ENCODE measurements around the gene SLC5A10.

The SLC5A10 gene

DNA sequence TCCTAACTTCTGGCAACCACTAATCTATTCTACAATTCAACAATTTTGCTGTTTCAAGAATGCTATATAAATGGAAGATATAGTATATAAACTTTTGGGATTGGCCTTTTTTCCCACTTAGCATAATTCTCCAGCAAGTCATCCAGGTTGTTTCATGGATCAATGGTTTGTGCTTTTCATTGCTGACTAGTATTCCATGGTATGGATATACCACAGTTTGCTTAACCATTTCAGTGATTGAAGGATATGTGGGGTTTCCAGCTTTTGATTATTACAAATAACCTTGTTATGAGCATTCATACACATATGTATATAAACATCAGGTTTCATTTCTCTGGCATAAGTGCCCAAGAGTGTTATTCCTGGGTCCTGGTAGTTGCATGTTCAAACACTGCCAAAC is 54.7 kb downstream of the SLC5A10 start:
- Histone ChIP-seq H3K4me1 (ENCODE audit: control insufficient read depth in 1 of 2, insufficient read depth in 2 of 2, low read length in 2 of 2) (peaks cover 27 to 34% of the 10 kb centered on the region in 2 donors), H3K4me3 (ENCODE audit: low read depth in 1 of 2, low read length in 2 of 2) (no peak overlapping the region), H3K9me3 (ENCODE audit: control insufficient read depth in 1 of 2, low read length in 2 of 2) (no peaks in the 10 kb centered on the region), H3K27ac (ENCODE audit: low read depth, low read length) (no peak overlapping the region), H3K27me3 (ENCODE audit: control insufficient read depth in 1 of 2, insufficient read depth in 2 of 2, low read length in 2 of 2) (no peaks in the 10 kb centered on the region), H3K36me3 (ENCODE audit: control insufficient read depth in 1 of 2, insufficient read depth in 2 of 2, low read length in 2 of 2) (peaks cover 0 to 5% of the 10 kb centered on the region in 2 donors), H3K9ac (ENCODE audit: low read depth in 1 of 2, low read length in 2 of 2) (no peak overlapping the region)

DNA sequence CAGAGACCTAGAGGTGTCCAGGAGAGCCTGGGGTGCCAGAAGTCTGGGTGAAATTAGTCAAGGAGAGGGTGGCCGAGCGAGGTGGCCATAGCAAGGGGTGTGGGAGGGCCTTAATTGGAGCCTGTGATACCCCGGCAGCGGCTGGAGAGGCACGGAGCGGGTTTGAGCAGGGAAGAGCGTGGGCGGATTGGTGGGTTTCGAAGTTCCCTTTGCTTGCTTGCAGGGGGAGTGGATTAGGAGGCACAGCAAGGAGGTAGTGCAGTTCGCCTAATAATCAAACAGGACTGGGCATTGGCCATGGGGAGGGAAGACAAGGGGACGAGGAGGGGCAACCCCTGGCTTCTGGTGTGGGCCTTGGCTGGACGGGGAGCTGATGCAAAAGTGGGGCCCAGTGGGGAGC is 58.0 kb downstream of the SLC5A10 start:
- H3K4me3 ChIP-seq (ENCODE audit: low read depth in 1 of 2, low read length in 2 of 2): no peak overlapping the region
- H3K27me3 ChIP-seq (ENCODE audit: control insufficient read depth in 1 of 2, insufficient read depth in 2 of 2, low read length in 2 of 2): no peaks in the 10 kb centered on the region
- H3K9ac ChIP-seq (ENCODE audit: low read depth in 1 of 2, low read length in 2 of 2): no peak overlapping the region
- no peaks in the 10 kb centered on the region for H3K9me3 ChIP-seq (ENCODE audit: control insufficient read depth in 1 of 2, low read length in 2 of 2)
- H3K4me1 ChIP-seq (ENCODE audit: control insufficient read depth in 1 of 2, insufficient read depth in 2 of 2, low read length in 2 of 2): peaks cover 12 to 13% of the 10 kb centered on the region in 2 donors
- H3K36me3 ChIP-seq (ENCODE audit: control insufficient read depth in 1 of 2, insufficient read depth in 2 of 2, low read length in 2 of 2): no peaks in the 10 kb centered on the region
- H3K27ac ChIP-seq (ENCODE audit: low read depth, low read length): no peak overlapping the region

DNA sequence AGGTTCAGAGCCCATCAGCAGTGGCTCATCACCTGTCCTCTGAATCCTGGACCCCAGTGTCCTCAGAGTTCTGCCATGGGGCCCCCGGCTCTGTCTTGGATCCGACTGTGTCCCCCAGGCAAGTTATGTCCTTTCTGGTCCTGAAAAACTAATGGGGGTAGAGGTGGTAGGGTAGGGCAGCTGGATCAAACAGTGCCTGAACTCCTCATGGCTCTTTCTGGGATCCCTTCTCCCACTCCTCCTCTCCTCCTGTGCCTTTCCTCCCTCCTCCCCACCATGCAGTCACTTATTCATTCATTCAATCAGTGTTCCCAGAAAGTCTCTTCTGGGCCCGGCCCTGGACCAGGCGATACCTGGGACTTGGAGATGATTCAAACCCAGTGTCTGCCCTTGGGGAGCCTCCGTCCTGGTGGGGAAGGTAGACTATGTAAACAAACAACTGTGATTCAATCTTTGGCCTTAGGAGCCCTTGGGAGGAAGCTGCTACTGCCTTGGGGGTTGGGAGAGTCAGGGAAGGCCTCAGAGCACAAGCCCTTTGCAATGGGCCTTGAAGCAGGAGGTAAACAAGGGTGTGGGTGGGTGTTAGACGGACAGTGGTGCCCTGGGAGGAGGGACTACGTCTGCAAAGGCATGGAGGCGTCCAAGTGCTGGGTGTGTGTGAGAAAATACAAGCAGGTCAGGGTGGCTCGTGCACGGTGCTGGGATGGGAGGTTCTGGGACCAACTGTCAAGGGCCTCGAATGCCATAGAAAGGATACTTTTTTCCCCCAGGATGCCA is 59.0 kb downstream of the SLC5A10 start:
- Histone ChIP-seq H3K9me3 (ENCODE audit: control insufficient read depth in 1 of 2, low read length in 2 of 2) (no peaks in the 10 kb centered on the region), H3K36me3 (ENCODE audit: control insufficient read depth in 1 of 2, insufficient read depth in 2 of 2, low read length in 2 of 2) (no peaks in the 10 kb centered on the region), H3K9ac (ENCODE audit: low read depth in 1 of 2, low read length in 2 of 2) (no peak overlapping the region), H3K4me3 (ENCODE audit: low read depth in 1 of 2, low read length in 2 of 2) (no peak overlapping the region), H3K4me1 (ENCODE audit: control insufficient read depth in 1 of 2, insufficient read depth in 2 of 2, low read length in 2 of 2) (peaks cover 10 to 11% of the 10 kb centered on the region in 2 donors), H3K27ac (ENCODE audit: low read depth, low read length) (no peak overlapping the region), H3K27me3 (ENCODE audit: control insufficient read depth in 1 of 2, insufficient read depth in 2 of 2, low read length in 2 of 2) (no peaks in the 10 kb centered on the region)

DNA sequence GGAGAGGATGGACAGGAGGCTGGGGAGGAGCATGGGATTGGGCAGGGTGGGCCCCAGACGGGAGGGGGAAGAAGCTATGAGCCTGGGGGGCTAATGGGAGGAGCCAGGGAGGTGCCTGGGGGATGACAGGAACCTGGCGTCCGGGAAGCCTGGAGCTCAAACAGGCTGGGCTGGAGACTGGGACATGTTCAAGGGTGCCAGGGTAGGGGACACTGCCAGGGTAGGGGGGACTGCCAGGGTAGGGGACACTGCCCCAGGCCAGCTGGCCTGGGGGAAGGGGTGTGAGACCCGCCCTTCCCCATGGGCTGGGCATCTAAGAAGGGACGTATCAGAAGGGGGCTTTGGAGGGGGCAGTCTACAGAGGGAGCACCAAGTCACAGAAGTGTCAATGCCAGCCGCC is 59.6 kb downstream of the SLC5A10 start:
- H3K4me3 ChIP-seq (ENCODE audit: low read depth in 1 of 2, low read length in 2 of 2): no peak overlapping the region
- H3K27me3 ChIP-seq (ENCODE audit: control insufficient read depth in 1 of 2, insufficient read depth in 2 of 2, low read length in 2 of 2): no peaks in the 10 kb centered on the region
- no peaks in the 10 kb centered on the region for H3K9me3 ChIP-seq (ENCODE audit: control insufficient read depth in 1 of 2, low read length in 2 of 2)
- H3K9ac ChIP-seq (ENCODE audit: low read depth in 1 of 2, low read length in 2 of 2): no peak overlapping the region
- H3K27ac ChIP-seq (ENCODE audit: low read depth, low read length): no peak overlapping the region
- H3K36me3 ChIP-seq (ENCODE audit: control insufficient read depth in 1 of 2, insufficient read depth in 2 of 2, low read length in 2 of 2): no peaks in the 10 kb centered on the region
- H3K4me1 ChIP-seq (ENCODE audit: control insufficient read depth in 1 of 2, insufficient read depth in 2 of 2, low read length in 2 of 2): peaks cover 10 to 11% of the 10 kb centered on the region in 2 donors

DNA sequence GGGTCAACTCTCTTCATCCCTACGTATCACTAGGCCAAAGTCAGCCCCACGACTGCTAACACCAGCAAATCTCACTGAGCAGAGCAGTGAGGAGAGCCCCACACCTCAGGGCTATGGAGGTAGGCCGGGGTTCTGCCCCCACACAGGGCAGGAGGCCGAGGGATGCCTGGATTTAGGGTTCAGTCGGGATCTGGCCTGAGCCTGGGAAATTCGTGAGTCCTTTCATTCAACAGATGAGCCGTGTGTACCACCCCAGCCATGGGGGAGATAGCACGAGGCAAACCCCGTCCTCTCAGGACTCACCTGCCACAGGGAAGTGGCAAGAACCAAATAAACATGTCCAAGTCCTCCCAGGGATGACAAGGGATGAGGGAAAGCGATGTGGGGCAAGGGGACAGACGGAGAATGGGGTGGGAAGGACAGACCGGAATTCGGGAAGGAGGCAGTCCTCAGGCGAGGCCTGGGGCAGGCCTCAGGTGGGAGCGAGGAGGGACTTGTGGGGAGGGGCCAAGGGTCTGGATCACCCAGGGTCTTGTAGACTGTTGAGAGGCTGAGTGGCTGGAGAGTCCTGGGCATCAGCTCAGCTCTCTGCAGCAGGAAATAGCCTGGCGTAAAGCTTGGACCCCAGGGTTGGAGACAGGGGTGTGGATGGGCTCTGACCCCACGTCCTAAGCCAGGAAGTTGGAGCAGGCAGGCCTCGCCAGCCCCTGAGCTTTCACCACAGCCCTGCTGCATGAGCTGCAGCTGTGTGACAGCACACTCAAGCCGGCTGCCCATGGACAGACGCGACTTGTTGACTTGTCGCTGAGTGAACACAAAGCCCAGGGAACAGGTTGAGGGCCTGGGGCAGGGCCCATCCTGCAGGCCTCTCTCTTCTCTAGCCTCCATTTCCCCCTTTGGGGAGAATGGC is 60.5 kb downstream of the SLC5A10 start:
- Histone ChIP-seq H3K27me3 (ENCODE audit: control insufficient read depth in 1 of 2, insufficient read depth in 2 of 2, low read length in 2 of 2) (no peaks in the 10 kb centered on the region), H3K36me3 (ENCODE audit: control insufficient read depth in 1 of 2, insufficient read depth in 2 of 2, low read length in 2 of 2) (no peaks in the 10 kb centered on the region), H3K4me3 (ENCODE audit: low read depth in 1 of 2, low read length in 2 of 2) (no peak overlapping the region), H3K4me1 (ENCODE audit: control insufficient read depth in 1 of 2, insufficient read depth in 2 of 2, low read length in 2 of 2) (peaks cover 10 to 11% of the 10 kb centered on the region in 2 donors), H3K9me3 (ENCODE audit: control insufficient read depth in 1 of 2, low read length in 2 of 2) (no peaks in the 10 kb centered on the region), H3K27ac (ENCODE audit: low read depth, low read length) (no peak overlapping the region), H3K9ac (ENCODE audit: low read depth in 1 of 2, low read length in 2 of 2) (no peak overlapping the region)

DNA sequence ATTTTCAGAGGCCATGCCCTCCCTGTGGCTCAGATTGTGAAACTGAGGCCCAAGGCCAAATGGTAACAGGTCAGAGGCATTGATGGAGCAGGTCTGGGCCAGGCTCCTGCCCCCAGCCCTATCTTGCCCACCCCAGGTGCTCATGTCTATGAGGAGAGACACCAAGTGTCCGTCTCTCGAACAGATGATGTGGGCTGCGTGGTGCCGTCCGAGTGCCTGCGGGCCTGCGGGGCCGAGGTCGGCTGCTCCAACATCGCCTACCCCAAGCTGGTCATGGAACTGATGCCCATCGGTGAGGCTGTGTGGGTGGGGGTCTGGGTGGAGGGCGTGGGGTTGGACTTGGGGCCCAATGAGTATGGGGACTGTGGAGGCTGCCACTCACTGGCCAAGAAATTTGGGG is 61.3 kb downstream of the SLC5A10 start:
- H3K27ac ChIP-seq (ENCODE audit: low read depth, low read length): no peak overlapping the region
- H3K4me3 ChIP-seq (ENCODE audit: low read depth in 1 of 2, low read length in 2 of 2): no peak overlapping the region
- no peaks in the 10 kb centered on the region for H3K27me3 ChIP-seq (ENCODE audit: control insufficient read depth in 1 of 2, insufficient read depth in 2 of 2, low read length in 2 of 2)
- H3K9ac ChIP-seq (ENCODE audit: low read depth in 1 of 2, low read length in 2 of 2): no peak overlapping the region
- no peaks in the 10 kb centered on the region for H3K36me3 ChIP-seq (ENCODE audit: control insufficient read depth in 1 of 2, insufficient read depth in 2 of 2, low read length in 2 of 2)
- H3K9me3 ChIP-seq (ENCODE audit: control insufficient read depth in 1 of 2, low read length in 2 of 2): no peaks in the 10 kb centered on the region
- peaks cover 10 to 14% of the 10 kb centered on the region in 2 donors for H3K4me1 ChIP-seq (ENCODE audit: control insufficient read depth in 1 of 2, insufficient read depth in 2 of 2, low read length in 2 of 2)

DNA sequence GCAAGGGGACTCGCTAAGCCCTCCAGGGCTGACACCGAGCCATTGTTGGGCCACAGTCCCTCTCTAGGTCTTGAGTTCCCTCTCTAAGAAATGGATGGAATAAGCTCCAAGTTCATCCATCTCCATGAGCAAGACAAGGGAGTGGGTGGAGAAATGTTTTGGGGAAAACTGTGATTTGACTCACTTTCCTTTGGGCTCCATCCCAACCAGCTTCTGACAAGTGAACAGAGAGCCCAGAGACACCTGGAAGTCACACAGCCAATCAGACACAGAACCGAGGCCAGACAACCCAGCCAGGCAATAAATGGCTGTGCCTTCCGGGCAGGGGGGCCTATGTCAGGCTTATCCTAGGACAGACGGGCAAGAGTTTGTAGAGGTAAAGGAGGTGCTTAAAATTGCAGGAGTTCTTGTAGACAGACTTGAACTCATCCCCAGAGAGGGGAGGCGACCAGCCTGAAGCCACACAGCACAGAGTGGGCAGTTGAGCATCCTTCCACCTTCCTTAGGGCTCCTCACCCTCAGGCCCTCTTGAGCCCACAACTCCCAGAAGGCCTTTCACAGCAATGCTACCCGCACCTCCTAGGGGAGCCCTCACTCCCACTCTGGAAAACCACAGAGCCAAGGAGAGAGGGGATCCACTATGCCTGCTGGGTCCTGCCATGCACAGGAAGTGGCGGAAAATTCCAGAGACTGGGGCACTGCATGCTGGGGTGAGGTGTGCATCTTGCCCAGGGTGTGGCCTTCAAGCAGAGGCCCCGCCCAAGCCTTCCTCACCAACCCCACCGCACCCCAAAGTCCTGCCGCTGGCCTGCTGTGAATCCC is 62.1 kb downstream of the SLC5A10 start:
- H3K27ac ChIP-seq (ENCODE audit: low read depth, low read length): no peak overlapping the region
- H3K9me3 ChIP-seq (ENCODE audit: control insufficient read depth in 1 of 2, low read length in 2 of 2): no peaks in the 10 kb centered on the region
- no peak overlapping the region for H3K4me3 ChIP-seq (ENCODE audit: low read depth in 1 of 2, low read length in 2 of 2)

DNA sequence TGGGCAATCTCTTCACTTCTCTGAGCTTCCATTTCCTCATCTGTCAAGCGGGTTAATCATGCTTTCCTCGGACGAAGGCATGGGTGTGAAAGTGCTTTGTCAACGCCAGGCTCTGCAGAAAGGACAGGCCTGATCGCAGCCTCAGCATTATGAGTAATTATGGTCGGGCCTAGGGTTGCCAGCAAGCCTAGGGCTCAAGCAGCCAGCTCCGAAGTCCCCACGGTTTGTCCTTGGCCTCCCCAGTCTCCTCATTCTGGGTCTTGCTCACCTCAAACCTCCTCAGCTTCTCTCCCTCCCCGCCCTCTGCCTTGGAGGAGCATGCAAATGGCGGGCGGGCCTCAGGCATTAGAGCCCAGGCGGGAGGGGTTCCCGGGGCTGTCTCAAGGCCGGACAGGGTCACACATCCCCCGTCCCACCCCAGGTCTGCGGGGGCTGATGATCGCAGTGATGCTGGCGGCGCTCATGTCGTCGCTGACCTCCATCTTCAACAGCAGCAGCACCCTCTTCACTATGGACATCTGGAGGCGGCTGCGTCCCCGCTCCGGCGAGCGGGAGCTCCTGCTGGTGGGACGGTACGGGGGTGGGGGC is 62.8 kb downstream of the SLC5A10 start:
- Histone ChIP-seq H3K27ac (ENCODE audit: low read depth, low read length) (no peak overlapping the region), H3K9ac (ENCODE audit: low read depth in 1 of 2, low read length in 2 of 2) (no peak overlapping the region), H3K27me3 (ENCODE audit: control insufficient read depth in 1 of 2, insufficient read depth in 2 of 2, low read length in 2 of 2) (no peaks in the 10 kb centered on the region), H3K9me3 (ENCODE audit: control insufficient read depth in 1 of 2, low read length in 2 of 2) (no peaks in the 10 kb centered on the region), H3K4me3 (ENCODE audit: low read depth in 1 of 2, low read length in 2 of 2) (no peak overlapping the region), H3K4me1 (ENCODE audit: control insufficient read depth in 1 of 2, insufficient read depth in 2 of 2, low read length in 2 of 2) (peaks cover 10 to 16% of the 10 kb centered on the region in 2 donors), H3K36me3 (ENCODE audit: control insufficient read depth in 1 of 2, insufficient read depth in 2 of 2, low read length in 2 of 2) (no peaks in the 10 kb centered on the region)

More for the DNA sequence above, 62.1 kb downstream of the SLC5A10 start:
- Histone ChIP-seq H3K27me3 (ENCODE audit: control insufficient read depth in 1 of 2, insufficient read depth in 2 of 2, low read length in 2 of 2) (no peaks in the 10 kb centered on the region), H3K9ac (ENCODE audit: low read depth in 1 of 2, low read length in 2 of 2) (no peak overlapping the region), H3K4me1 (ENCODE audit: control insufficient read depth in 1 of 2, insufficient read depth in 2 of 2, low read length in 2 of 2) (peaks cover 10 to 16% of the 10 kb centered on the region in 2 donors), H3K36me3 (ENCODE audit: control insufficient read depth in 1 of 2, insufficient read depth in 2 of 2, low read length in 2 of 2) (no peaks in the 10 kb centered on the region)

DNA sequence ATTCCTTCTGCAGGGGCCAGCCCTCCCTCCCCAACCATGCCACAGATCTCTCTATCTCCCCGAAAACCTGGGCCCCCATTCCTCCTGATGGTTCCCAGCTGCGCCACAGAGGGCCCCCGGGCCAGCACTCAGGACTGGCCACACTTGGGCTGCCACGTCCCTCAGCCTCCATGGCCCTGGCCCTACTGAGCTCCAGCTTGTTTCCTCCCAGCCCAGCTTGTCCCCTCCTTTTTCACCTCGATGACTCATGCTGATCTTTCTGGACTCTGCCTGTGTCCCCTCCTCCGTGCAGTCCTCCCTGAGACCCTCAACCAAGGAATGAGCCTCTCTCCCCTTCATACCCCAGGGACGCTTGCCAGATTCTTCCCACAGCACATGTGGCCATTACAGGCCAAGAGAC is 63.5 kb downstream of the SLC5A10 start:
- no peaks in the 10 kb centered on the region for H3K27me3 ChIP-seq (ENCODE audit: control insufficient read depth in 1 of 2, insufficient read depth in 2 of 2, low read length in 2 of 2)
- no peaks in the 10 kb centered on the region for H3K9me3 ChIP-seq (ENCODE audit: control insufficient read depth in 1 of 2, low read length in 2 of 2)
- no peaks in the 10 kb centered on the region for H3K36me3 ChIP-seq (ENCODE audit: control insufficient read depth in 1 of 2, insufficient read depth in 2 of 2, low read length in 2 of 2)
- no peak overlapping the region for H3K9ac ChIP-seq (ENCODE audit: low read depth in 1 of 2, low read length in 2 of 2)
- H3K4me1 ChIP-seq (ENCODE audit: control insufficient read depth in 1 of 2, insufficient read depth in 2 of 2, low read length in 2 of 2): peaks cover 10 to 16% of the 10 kb centered on the region in 2 donors
- no peak overlapping the region for H3K27ac ChIP-seq (ENCODE audit: low read depth, low read length)
- no peak overlapping the region for H3K4me3 ChIP-seq (ENCODE audit: low read depth in 1 of 2, low read length in 2 of 2)
